Mucosa of gallbladder (tissue), 1 donor: ENCODE results near the gene MRFAP1L1. TPM values are rescaled to one million over a fixed set of nuclear protein-coding genes. Genes with fewer than 3 reads are reported as not detected.
A peak's percentile ranks its signal among the peaks of the same experiment; 100 is the strongest.

Experiments used
- DNase-seq: peaks from one replicate; pipeline ENCODE4 v3.0.0-alpha.2; 2020; ENCODE audit warnings: low spot score
- total RNA-seq: library from RNA; stranded (reverse); gene quantifications from one replicate; pipeline ENCODE4 v1.2.1, GENCODE V29; 2021
- donor health status: DM: no; HTN: no; CAD: no.

The MRFAP1L1 gene
- total RNA-seq, 1 donor from 2014 or later: 51.2 TPM

- peak; percentile 90 for DNase-seq
Measured at GRCh38 chr4:6716018-6716911, 6.6 kb upstream of the MRFAP1L1 start, which contains the start of gene BLOC1S4. Gene BLOC1S4, plus strand, starts transcription at chr4:6716174. Its CDS starts 36 bp downstream, at chr4:6716210.

- no peak for DNase-seq
Measured at GRCh38 chr4:6715704-6716017, 6.0 kb upstream of the MRFAP1L1 start.

GRCh38 chr4:6714954-6715353 lies 5.3 kb upstream of the MRFAP1L1 start:
- DNase-seq: no peak

GRCh38 chr4:6710996-6711395 lies 1.3 kb upstream of the MRFAP1L1 start:
- DNase-seq: no peak

GRCh38 chr4:6710282-6710681 lies 617 bp upstream of the MRFAP1L1 start:
- no peak for DNase-seq

GRCh38 chr4:6706173-6706572 lies 3.5 kb downstream of the MRFAP1L1 start:
- DNase-seq: no peak

- no peak for DNase-seq
Measured at GRCh38 chr4:6705646-6706045, 4.0 kb downstream of the MRFAP1L1 start.

- no peak for DNase-seq
Measured at GRCh38 chr4:6703786-6704185, 5.9 kb downstream of the MRFAP1L1 start.

- DNase-seq: no peak
Measured at GRCh38 chr4:6702761-6703160, 6.9 kb downstream of the MRFAP1L1 start.

GRCh38 chr4:6701371-6701770 lies 8.3 kb downstream of the MRFAP1L1 start:
- DNase-seq: no peak

GRCh38 chr4:6699903-6700302 lies 9.8 kb downstream of the MRFAP1L1 start:
- DNase-seq: no peak

- DNase-seq: no peak
Measured at GRCh38 chr4:6699388-6699787, 10.3 kb downstream of the MRFAP1L1 start.

GRCh38 chr4:6697131-6697530 lies 12.5 kb downstream of the MRFAP1L1 start:
- no peak for DNase-seq

- no peak for DNase-seq
Measured at GRCh38 chr4:6696611-6697010, 13.1 kb downstream of the MRFAP1L1 start.

- peak; percentile 52 for DNase-seq
Measured at GRCh38 chr4:6695660-6696610, 13.7 kb downstream of the MRFAP1L1 start.

- no peak for DNase-seq
Measured at GRCh38 chr4:6694177-6694901, 15.3 kb downstream of the MRFAP1L1 start.

GRCh38 chr4:6693231-6694176 lies 16.2 kb downstream of the MRFAP1L1 start, which contains the start of gene S100P:
Gene S100P, plus strand, starts transcription at chr4:6693878. Its CDS starts 55 bp downstream, at chr4:6693933.
- DNase-seq: no peak

GRCh38 chr4:6692806-6693205 lies 16.9 kb downstream of the MRFAP1L1 start:
- DNase-seq: no peak

GRCh38 chr4:6692379-6692778 lies 17.3 kb downstream of the MRFAP1L1 start:
- DNase-seq: no peak

GRCh38 chr4:6689506-6689960 lies 20.1 kb downstream of the MRFAP1L1 start:
- DNase-seq: no peak
